Stomach (tissue), 9 donors: ENCODE data around the gene ILK. TPM values are rescaled to one million over a fixed set of nuclear protein-coding genes. Genes with fewer than 3 reads are reported as not detected.

Experiments used
- DNase-seq, 2 donors: peaks; one replicate each; pipeline versions ENCODE4 v3.0.0 to v3.0.0-alpha.2; 2013 to 2019
- H3K27ac ChIP-seq, 5 donors: fragments of 200-600 bp in 4 of 5; sonication (generic) in 4 of 5; one replicate each; pipeline ENCODE4 v1.5.1; 2013 to 2019; ENCODE audit warnings: mild to moderate bottlenecking in 1 of 5, moderate library complexity in 1 of 5
- H3K27me3 ChIP-seq, 3 donors: fragments of 200-600 bp; sonication (generic); one replicate each; pipeline ENCODE4 v1.5.1; 2017 to 2019; ENCODE audit warnings: mixed run types in 1 of 3
- H3K36me3 ChIP-seq, 4 donors: fragments of 200-600 bp; sonication (generic); 1 replicate in 3 of 4; 2 replicates in 1 of 4; pipeline ENCODE4 v1.5.1; 2016 to 2019
- H3K4me1 ChIP-seq, 4 donors: fragments of 200-600 bp; sonication (generic); one replicate each; pipeline ENCODE4 v1.5.1; 2016 to 2019
- H3K4me3 ChIP-seq, 4 donors: fragments of 200-600 bp; sonication (generic) in 3 of 4; one replicate each; pipeline ENCODE4 v1.5.1; 2016 to 2019; ENCODE audit warnings: mild to moderate bottlenecking in 1 of 4
- H3K9me3 ChIP-seq, 4 donors: fragments of 200-600 bp; sonication (generic); one replicate each; pipeline ENCODE4 v1.5.1; 2016 to 2019
- EP300 ChIP-seq: sonication (generic); formaldehyde crosslinking; IDR thresholded peaks from one replicate; pipeline ENCODE4 v1.6.1; 2017; ENCODE audit warnings: antibody characterized with exemption
- POLR2A ChIP-seq, 4 donors: fragments of 450-650 bp; IDR thresholded peaks; one replicate each; pipeline ENCODE4 v1.6.1; 2016; ENCODE audit warnings: antibody characterized with exemption in 4 of 4, control low read depth in 2 of 4, mild to moderate bottlenecking in 1 of 4, moderate library complexity in 1 of 4
- POLR2AphosphoS5 ChIP-seq, 3 donors: sonication (generic); formaldehyde crosslinking; IDR thresholded peaks; one replicate each; pipeline ENCODE4 v1.6.1; 2016; ENCODE audit warnings: antibody characterized with exemption in 3 of 3
- WGBS, 5 donors: extraction: QIAGEN DNeasy Blood & Tissue Kit in 3 of 5; methylation state at CpG; one replicate each; pipeline versions ENCODE4 v1.1.5 to v1.1.7; 2013 to 2018; 5-methylcytosine and 5-hydroxymethylcytosine counted together
- intact Hi-C: fragments of 100-400 bp; cut with DNase I; formaldehyde crosslinking; loops from one replicate; pipeline ENCODE4 v1.15.1; 2023; ENCODE audit warnings: low total_unique reads
- polyA plus RNA-seq, 3 donors: library from polyadenylated mRNA; stranded (reverse); fragments of 200-250 nt; gene quantifications; one replicate each; pipeline ENCODE4 v1.2.3, GENCODE V29; 2013
- total RNA-seq, 5 donors: library from RNA; depleted of rRNA; stranded (reverse); fragments of >200 nt; gene quantifications; one replicate each; pipeline versions ENCODE4 v1.1.0 to v1.2.3, GENCODE V29; 2014 to 2016
- TF ChIP-seq, protein P1 (sequence below), 7 experiments: fragments of 450-650 bp in 4 of 7; fragments of 200-600 bp in 3 of 7; sonication (generic) in 3 of 7; IDR thresholded peaks; one replicate each; pipeline ENCODE4 v1.5.1; 2016 to 2019; ENCODE audit warnings: antibody characterized with exemption in 7 of 7, control low read depth in 2 of 7, mild to moderate bottlenecking in 1 of 7
- donor health status: healthy with polysubstance abuse.
- donor health status: Bipolar disorder and iron deficiency.
- donor health status: healthy.

Gene ILK
- total and polyA plus RNA-seq, 8 donors, result 60.0 to 308 (median 124) TPM

DNA sequence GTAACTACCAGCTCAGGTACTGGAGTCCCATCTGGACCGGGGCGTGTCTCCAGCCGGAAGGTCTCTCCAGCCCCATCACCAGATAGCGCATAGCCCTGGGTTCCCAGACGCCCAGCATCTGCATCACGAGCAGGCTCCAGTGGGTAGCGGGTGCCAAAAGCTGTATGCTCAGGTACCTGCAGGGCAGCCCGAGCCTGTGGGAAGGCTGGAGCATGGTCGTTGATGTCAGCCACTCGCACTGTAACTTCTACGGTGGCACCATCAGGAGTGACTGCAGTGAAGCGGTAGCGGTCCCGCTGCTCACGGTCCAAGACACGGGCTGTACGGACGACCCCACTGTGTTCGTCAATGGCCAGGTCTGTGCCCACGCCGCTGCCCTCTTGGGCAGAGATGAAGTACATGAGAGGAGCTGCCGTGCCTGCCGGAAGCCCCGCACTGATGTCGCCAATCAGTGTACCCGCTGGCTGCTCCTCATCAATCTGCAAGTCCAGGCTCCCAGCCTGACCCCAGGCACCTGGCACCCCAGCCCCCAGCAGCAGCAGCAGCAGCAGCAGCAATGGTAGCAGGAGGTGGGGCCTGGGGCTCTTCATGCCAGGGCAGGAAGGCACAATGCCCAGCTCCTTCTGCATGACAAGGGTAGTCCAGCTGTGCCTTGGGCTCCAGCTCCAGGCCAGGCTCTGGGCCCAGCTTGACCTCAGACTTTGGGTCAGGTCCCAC lies 37.6 kb downstream of the ILK start:
- intact Hi-C loops, result no loop called here
- DNase-seq, result no peak
- Histone ChIP-seq H3K4me1 (peaks cover 21 to 39% (median 34%) of the 10 kb centered on the region in 4 donors), H3K27ac (no peak overlapping the region), H3K36me3 (peaks cover 0 to 18% (median 16%) of the 10 kb centered on the region in 4 donors), H3K27me3 (no peaks in the 10 kb centered on the region), H3K9me3 (no peaks in the 10 kb centered on the region), H3K4me3 (no peak overlapping the region)
- TF ChIP-seq POLR2A (IDR thresholded peaks at IDR 0.05), result no peak
- TF ChIP-seq, protein P1, sequence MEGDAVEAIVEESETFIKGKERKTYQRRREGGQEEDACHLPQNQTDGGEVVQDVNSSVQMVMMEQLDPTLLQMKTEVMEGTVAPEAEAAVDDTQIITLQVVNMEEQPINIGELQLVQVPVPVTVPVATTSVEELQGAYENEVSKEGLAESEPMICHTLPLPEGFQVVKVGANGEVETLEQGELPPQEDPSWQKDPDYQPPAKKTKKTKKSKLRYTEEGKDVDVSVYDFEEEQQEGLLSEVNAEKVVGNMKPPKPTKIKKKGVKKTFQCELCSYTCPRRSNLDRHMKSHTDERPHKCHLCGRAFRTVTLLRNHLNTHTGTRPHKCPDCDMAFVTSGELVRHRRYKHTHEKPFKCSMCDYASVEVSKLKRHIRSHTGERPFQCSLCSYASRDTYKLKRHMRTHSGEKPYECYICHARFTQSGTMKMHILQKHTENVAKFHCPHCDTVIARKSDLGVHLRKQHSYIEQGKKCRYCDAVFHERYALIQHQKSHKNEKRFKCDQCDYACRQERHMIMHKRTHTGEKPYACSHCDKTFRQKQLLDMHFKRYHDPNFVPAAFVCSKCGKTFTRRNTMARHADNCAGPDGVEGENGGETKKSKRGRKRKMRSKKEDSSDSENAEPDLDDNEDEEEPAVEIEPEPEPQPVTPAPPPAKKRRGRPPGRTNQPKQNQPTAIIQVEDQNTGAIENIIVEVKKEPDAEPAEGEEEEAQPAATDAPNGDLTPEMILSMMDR (IDR thresholded peaks at IDR 0.05), result no peak
- TF ChIP-seq POLR2AphosphoS5 (IDR thresholded peaks at IDR 0.05), result no peak
- TF ChIP-seq EP300, result no peak
- 94 to 97% (median 96%) methylated on average over 15 to 26 of the region's 26 CpGs for WGBS, 5 donors

DNA sequence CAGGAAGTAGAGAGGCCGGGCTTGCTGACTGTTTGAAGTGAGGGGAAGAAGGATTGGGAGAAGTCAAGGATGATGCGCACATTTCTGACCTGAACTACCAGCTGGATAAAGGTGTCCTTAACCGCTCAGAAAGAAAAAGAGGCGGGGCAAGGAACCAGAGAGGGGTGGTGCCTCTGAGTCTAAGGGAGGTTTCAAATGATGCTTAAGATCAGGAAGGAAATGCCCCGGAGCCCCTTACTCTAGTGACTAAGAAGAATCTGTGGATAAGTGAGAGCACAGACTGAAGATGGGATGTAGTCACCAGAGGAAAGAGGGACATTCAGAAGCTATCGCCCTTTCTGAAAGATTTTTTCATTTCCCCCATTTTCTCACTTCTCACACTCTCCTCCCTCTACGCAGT lies 39.4 kb downstream of the ILK start:
- no peak for TF ChIP-seq EP300
- no peak for TF ChIP-seq POLR2A (IDR thresholded peaks at IDR 0.05)
- TF ChIP-seq POLR2AphosphoS5 (IDR thresholded peaks at IDR 0.05), result no peak
- TF ChIP-seq, protein P1 (IDR thresholded peaks at IDR 0.05), result no peak
- intact Hi-C loops, result no loop called here
- Histone ChIP-seq H3K4me1 (peaks cover 24 to 39% (median 36%) of the 10 kb centered on the region in 4 donors), H3K9me3 (no peaks in the 10 kb centered on the region), H3K27ac (no peak overlapping the region), H3K4me3 (no peak overlapping the region), H3K27me3 (no peaks in the 10 kb centered on the region), H3K36me3 (peaks cover 0 to 18% (median 16%) of the 10 kb centered on the region in 4 donors)
- no peak for DNase-seq
- 81 to 91% (median 84%) methylated on average over 7 of the region's 7 CpGs for WGBS, 5 donors

DNA sequence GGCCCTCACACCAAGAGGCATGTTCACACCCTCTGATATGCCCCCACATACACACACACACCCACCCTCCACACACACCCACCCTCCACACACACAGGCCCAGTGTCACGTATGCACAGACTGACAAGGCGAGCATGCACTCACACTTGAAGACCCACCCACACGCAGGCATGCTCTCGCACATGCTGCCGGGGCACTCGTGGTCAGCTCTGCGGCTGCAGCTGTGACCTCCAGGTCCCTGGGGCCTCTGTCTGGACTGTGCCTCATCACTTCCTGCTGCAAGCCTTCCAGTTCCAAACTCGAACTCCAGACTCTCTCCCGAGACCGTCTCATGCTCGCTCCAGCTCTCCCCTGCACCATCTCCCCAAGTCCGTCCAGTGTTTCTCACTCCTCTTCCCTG lies 42.5 kb downstream of the ILK start:
- Histone ChIP-seq H3K27me3 (no peaks in the 10 kb centered on the region), H3K9me3 (no peaks in the 10 kb centered on the region), H3K27ac (peak overlapping the region in 3 of 5 donors; percentile 59 to 84 (median 80)), H3K4me3 (no peak overlapping the region), H3K36me3 (peaks cover 0 to 2% (median 1%) of the 10 kb centered on the region in 4 donors), H3K4me1 (peaks cover 17 to 34% (median 28%) of the 10 kb centered on the region in 4 donors)
- DNase-seq, result peak in 1 of 2 donors; percentile 74
- WGBS, 5 donors, result 50 to 69% (median 68%) methylated on average over 12 of the region's 12 CpGs
- intact Hi-C loops, result no loop called here
- TF ChIP-seq POLR2AphosphoS5 (IDR thresholded peaks at IDR 0.05) (no peak), POLR2A (IDR thresholded peaks at IDR 0.05) (no peak), EP300 (no peak)
- TF ChIP-seq, protein P1 (IDR thresholded peaks at IDR 0.05), result no peak

DNA sequence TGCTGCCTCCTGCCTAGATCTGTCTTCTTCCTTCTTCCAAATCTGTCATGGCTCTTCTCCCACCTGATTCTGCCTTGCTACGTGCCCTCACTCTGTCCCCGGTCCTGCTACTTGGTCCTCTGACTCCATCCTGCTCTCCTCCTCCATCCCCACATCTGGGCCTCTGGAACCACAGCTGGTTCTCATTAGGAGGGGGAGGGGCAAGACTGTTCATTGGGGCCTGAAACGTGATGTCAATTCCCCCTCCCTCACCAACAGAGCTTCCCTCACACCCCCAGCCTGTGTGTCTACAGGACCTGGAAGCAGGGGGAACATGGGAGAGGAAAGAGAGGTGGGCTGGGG lies 43.0 kb downstream of the ILK start:
- Histone ChIP-seq H3K4me1 (peaks cover 17 to 34% (median 28%) of the 10 kb centered on the region in 4 donors), H3K27ac (peak overlapping the region in 4 of 5 donors; percentile 59 to 84 (median 70)), H3K4me3 (no peak overlapping the region), H3K36me3 (no peaks in the 10 kb centered on the region), H3K27me3 (no peaks in the 10 kb centered on the region), H3K9me3 (no peaks in the 10 kb centered on the region)
- peak in 1 of 2 donors; percentile 89 for DNase-seq
- TF ChIP-seq, protein P1 (IDR thresholded peaks at IDR 0.05), result no peak
- TF ChIP-seq POLR2AphosphoS5 (IDR thresholded peaks at IDR 0.05) (no peak), EP300 (no peak), POLR2A (IDR thresholded peaks at IDR 0.05) (no peak)
- WGBS, 5 donors, result 35 to 62% (median 53%) methylated on average over 3 of the region's 3 CpGs
- intact Hi-C loops, result no loop called here
